ENCODE results near the gene LRRC17. TPM values are rescaled to one million over a fixed set of nuclear protein-coding genes. Genes with fewer than 3 reads are reported as not detected.

Gene LRRC17
- total RNA-seq, 3 donors from 2014 or later, result 0.14 TPM; not detected in 2

- no peak for DNase-seq
- Mint-ChIP-seq H3K9me3 (no peaks in the 10 kb centered on the region), H3K27me3 (ENCODE audit: low read depth) (no peaks in the 10 kb centered on the region), H3K4me3 (no peak overlapping the region), H3K4me1 (ENCODE audit: low read depth) (no peaks in the 10 kb centered on the region), H3K36me3 (ENCODE audit: insufficient read depth) (no peaks in the 10 kb centered on the region)
- ATAC-seq, result no peak
Observed at GRCh38 chr7:102993718-102994029, 80.9 kb downstream of the LRRC17 start.

- DNase-seq (no peak), ATAC-seq (no peak)
- Mint-ChIP-seq H3K4me3 (no peak overlapping the region), H3K36me3 (ENCODE audit: insufficient read depth) (no peaks in the 10 kb centered on the region), H3K4me1 (ENCODE audit: low read depth) (no peaks in the 10 kb centered on the region), H3K27me3 (ENCODE audit: low read depth) (no peaks in the 10 kb centered on the region), H3K9me3 (peaks cover 2% of the 10 kb centered on the region)
Observed at GRCh38 chr7:102994567-102994966, 81.8 kb downstream of the LRRC17 start.

Other genes with a start within 250 kb of the LRRC17 start
- gene POLR2J2, start 241.3 kb upstream of the LRRC17 start, total RNA-seq, result 1 to 10 TPM; 5.8 to 8.5 (median 6.1) TPM
- gene FAM185A, start 164.0 kb upstream of the LRRC17 start, total RNA-seq, result 10 to 100 TPM in 2 of 3 donors, 1 to 10 TPM in 1; 9.1 to 12.9 (median 10.3) TPM
- 1 to 10 TPM in 1 of 3 donors, under 1 TPM in 2; 0.84 to 1.1 (median 0.96) TPM for gene FBXL13, start 161.8 kb downstream of the LRRC17 start, total RNA-seq
- 10 to 100 TPM; 54.3 to 58.3 (median 55.1) TPM for gene ARMC10, start 162.1 kb downstream of the LRRC17 start, total RNA-seq
- gene NAPEPLD, start 236.1 kb downstream of the LRRC17 start, total RNA-seq, result 1 to 10 TPM; 4.7 to 8.0 (median 5.5) TPM